ENCODE results near the gene LRIG3.

Gene LRIG3

DNA sequence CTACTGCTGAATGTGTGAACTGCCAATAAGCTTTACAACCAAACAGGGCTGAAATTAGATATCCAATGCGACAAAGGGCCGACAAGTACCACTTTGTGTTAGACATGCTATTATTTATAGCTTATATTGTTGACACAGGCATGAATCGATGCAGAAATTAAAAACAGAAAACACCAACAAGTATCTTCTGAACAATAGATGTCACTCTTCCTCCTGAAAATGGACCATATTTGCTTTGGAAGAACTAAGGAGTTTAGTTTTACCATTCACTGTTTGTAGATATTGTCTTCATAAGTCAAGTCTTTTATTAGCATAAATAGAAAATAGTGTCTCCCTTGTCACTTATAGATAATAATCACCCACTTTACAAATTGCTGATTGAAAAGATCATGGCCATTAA lies 86.5 kb downstream of the LRIG3 start:
- H3K4me3 ChIP-seq (ENCODE audit: low read depth, low read length): no peak overlapping the region
- TF ChIP-seq, protein P1, sequence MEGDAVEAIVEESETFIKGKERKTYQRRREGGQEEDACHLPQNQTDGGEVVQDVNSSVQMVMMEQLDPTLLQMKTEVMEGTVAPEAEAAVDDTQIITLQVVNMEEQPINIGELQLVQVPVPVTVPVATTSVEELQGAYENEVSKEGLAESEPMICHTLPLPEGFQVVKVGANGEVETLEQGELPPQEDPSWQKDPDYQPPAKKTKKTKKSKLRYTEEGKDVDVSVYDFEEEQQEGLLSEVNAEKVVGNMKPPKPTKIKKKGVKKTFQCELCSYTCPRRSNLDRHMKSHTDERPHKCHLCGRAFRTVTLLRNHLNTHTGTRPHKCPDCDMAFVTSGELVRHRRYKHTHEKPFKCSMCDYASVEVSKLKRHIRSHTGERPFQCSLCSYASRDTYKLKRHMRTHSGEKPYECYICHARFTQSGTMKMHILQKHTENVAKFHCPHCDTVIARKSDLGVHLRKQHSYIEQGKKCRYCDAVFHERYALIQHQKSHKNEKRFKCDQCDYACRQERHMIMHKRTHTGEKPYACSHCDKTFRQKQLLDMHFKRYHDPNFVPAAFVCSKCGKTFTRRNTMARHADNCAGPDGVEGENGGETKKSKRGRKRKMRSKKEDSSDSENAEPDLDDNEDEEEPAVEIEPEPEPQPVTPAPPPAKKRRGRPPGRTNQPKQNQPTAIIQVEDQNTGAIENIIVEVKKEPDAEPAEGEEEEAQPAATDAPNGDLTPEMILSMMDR (IDR thresholded peaks at IDR 0.05; ENCODE audit: borderline replicate concordance, insufficient read depth, low read depth, low read length): no peak

GRCh38 chr12:58832920-58833319 lies 87.4 kb downstream of the LRIG3 start:
- H3K4me3 ChIP-seq (ENCODE audit: low read depth, low read length): no peak overlapping the region
- TF ChIP-seq, protein P1 (IDR thresholded peaks at IDR 0.05; ENCODE audit: borderline replicate concordance, insufficient read depth, low read depth, low read length): no peak

Data from GM12875 (cell line).